CD4-positive, alpha-beta T cell (primary cell): ENCODE measurements around the gene FAM8A1. TPM values are rescaled to one million over a fixed set of nuclear protein-coding genes. Genes with fewer than 3 reads are reported as not detected.

Source experiments
- ATAC-seq: fragments of 200-7000 bp; cut with Tn5 transposase; one replicate; pipeline ENCODE4 v1.10.0; 2022; ENCODE audit warnings: mild to moderate bottlenecking; ENCODE audit not compliant: poor library complexity
- CTCF ChIA-PET: fragments of 350-600 bp; sonication (Branson Sonifier 250); formaldehyde crosslinking; loops from one replicate; lab custom pipeline; 2021; ENCODE audit warnings: antibody characterized with exemption, inconsistent platforms; lab: Charles Lee
- POLR2A ChIA-PET: fragments of 350-600 bp; sonication (Branson Sonifier 250); formaldehyde crosslinking; loops from one replicate; lab custom pipeline; 2021; ENCODE audit warnings: antibody characterized with exemption, inconsistent platforms; lab: Charles Lee
- DNase-seq, 14 experiments: peaks; one replicate each; pipeline ENCODE4 v3.0.0-alpha.2; 2013 to 2020; ENCODE audit warnings: mixed read lengths in 2 of 14
- H3K27ac ChIP-seq, 2 donors: one replicate each; pipeline versions ENCODE4 v1.5.1 to v1.7.0; 2013; ENCODE audit warnings: low read length in 2 of 2, low read depth in 1 of 2, mild to moderate bottlenecking in 1 of 2
- H3K27me3 ChIP-seq, 2 experiments: 1 replicate in 1 of 2; 2 replicates in 1 of 2; pipeline versions ENCODE4 v1.6.1 to v1.7.0; 2013; ENCODE audit warnings: low read length in 2 of 2, control low read depth in 1 of 2, mild to moderate bottlenecking in 1 of 2, moderate library complexity in 1 of 2; ENCODE audit not compliant: insufficient read depth in 2 of 2, control insufficient read depth in 1 of 2
- H3K36me3 ChIP-seq: one replicate; pipeline ENCODE4 v1.6.1; 2013; ENCODE audit warnings: low read length, control low read depth; ENCODE audit not compliant: insufficient read depth
- H3K4me1 ChIP-seq: one replicate; pipeline ENCODE4 v1.6.1; 2013; ENCODE audit warnings: low read length, control low read depth; ENCODE audit not compliant: insufficient read depth
- H3K4me3 ChIP-seq: one replicate; pipeline ENCODE4 v1.5.1; 2013; ENCODE audit warnings: mild to moderate bottlenecking, low read length, moderate library complexity
- H3K9me3 ChIP-seq, 2 experiments: 1 replicate in 1 of 2; 2 replicates in 1 of 2; pipeline versions ENCODE4 v1.6.1 to v1.7.0; 2013; ENCODE audit warnings: low read length in 2 of 2, mild to moderate bottlenecking in 2 of 2, control low read depth in 1 of 2, moderate library complexity in 1 of 2; ENCODE audit not compliant: control insufficient read depth in 1 of 2, insufficient read depth in 1 of 2
- H3K27ac Mint-ChIP-seq: one replicate; pipeline ENCODE4 v1.8.0; 2020; ENCODE audit warnings: mixed read lengths
- H3K27me3 Mint-ChIP-seq: one replicate; pipeline ENCODE4 v1.8.0; 2021; ENCODE audit warnings: mixed read lengths
- H3K36me3 Mint-ChIP-seq: one replicate; pipeline ENCODE4 v1.8.0; 2021; ENCODE audit warnings: low read depth, mixed read lengths
- H3K4me1 Mint-ChIP-seq: one replicate; pipeline ENCODE4 v1.8.0; 2021; ENCODE audit warnings: low read depth, mixed read lengths
- H3K4me3 Mint-ChIP-seq: one replicate; pipeline ENCODE4 v1.8.0; 2020; ENCODE audit warnings: mild to moderate bottlenecking, mixed read lengths
- H3K9me3 Mint-ChIP-seq: one replicate; pipeline ENCODE4 v1.8.0; 2020; ENCODE audit warnings: mixed read lengths
- intact Hi-C, 2 experiments: fragments of 100-400 bp; cut with DNase I in 1 of 2; cut with micrococcal nuclease in 1 of 2; formaldehyde crosslinking; loops; one replicate each; pipeline versions ENCODE4 v1.15.1 to v1.9.0; 2023 to 2025; cut with DNase I, micrococcal nuclease
- total RNA-seq, 174 experiments: library from RNA in 2 of 174; stranded (reverse) in 2 of 174; gene quantifications; one replicate each; pipeline ENCODE4 v1.2.3 and lab custom pipeline; 2021 to 2026
- TF ChIP-seq, protein P1 (sequence below): fragments of 200-600 bp; IDR thresholded peaks from one replicate; pipeline ENCODE4 v1.8.0; 2022; ENCODE audit warnings: antibody characterized with exemption, mild to moderate bottlenecking

FAM8A1 gene
- total RNA-seq, 2 experiments from 2014 or later: 31.4 to 31.9 TPM

DNA sequence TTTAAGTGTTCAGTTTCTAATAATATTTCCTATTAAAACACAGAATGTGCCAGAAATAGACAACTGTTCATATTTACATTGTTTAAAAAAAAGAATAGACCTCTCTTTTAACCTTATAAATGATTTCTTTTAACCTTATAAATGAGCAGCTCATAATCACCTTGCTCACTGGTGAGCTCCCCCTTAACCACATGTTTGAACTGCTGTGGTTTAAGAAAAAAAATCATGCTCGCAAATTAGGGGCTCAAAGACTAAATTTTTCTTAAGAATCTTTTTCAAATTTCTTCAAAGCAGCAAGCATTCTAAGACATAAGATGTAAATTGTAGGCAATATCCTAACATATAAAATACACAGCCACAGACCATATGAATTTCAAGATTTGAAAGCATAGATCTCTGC lies 32.8 kb downstream of the FAM8A1 start:
- no peak overlapping the region for H3K27ac ChIP-seq
- no peak for ATAC-seq

DNA sequence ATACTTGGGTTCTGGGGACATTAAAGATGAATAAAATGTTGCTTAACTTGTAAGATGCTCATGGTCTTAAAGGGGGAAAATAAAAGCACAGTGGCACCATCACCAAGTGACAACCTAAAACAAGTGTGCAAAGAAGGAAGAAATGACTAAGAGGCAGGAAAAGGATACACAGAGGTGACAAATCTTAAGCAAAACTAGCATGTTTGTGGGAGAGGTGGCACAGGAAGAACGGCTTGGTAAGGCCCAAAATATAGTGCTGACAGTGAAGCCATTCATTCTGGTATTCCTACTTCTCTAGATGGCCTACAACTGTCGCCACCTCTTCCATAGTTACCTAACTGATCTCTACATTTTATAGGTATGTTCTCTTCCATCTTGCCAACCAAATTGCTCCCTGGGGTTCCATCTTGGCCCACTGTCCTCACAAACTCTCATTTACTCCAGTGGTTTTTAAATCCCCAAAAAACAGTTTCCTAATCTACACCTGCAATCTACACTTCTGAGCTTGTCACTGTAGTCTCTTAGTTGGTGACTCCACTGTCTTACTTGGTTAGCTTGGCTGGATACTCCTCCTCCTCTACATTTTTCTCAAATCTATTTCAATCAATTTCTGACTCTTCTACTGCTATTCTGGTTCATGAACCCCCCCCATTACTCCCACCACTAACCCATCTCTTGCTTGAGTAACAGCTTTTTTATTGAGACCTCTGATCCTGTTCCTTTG lies 33.5 kb downstream of the FAM8A1 start:
- H3K36me3 Mint-ChIP-seq: peaks cover 91% of the 10 kb centered on the region
- ChIA-PET POLR2A (interaction anchor here (1.4 kb wide), 1 partner anchor 48 kb away, joined by 3 read pairs; no protein-coding TSS in a partner anchor), CTCF (interaction anchor here (1.1 to 1.3 kb wide), 2 partner anchors 17 to 50 kb away, joined by 3 to 4 read pairs; no protein-coding TSS in a partner anchor)
- H3K4me1 ChIP-seq: peaks cover 18% of the 10 kb centered on the region
- intact Hi-C loops: no loop called here
- H3K36me3 ChIP-seq: peaks cover 60% of the 10 kb centered on the region
- peak overlapping the region; percentile 16 for H3K4me3 Mint-ChIP-seq
- no peaks in the 10 kb centered on the region for H3K27me3 ChIP-seq
- H3K27me3 Mint-ChIP-seq: no peaks in the 10 kb centered on the region
- ATAC-seq (peak; percentile 41), DNase-seq (peak in 4 of 14 experiments; percentile 14 to 76 (median 21))
- peak overlapping the region; percentile 25 for H3K27ac Mint-ChIP-seq
- H3K27ac ChIP-seq: peak overlapping the region in 1 of 2 donors; percentile 11
- no peak overlapping the region for H3K4me3 ChIP-seq
- TF ChIP-seq, protein P1, sequence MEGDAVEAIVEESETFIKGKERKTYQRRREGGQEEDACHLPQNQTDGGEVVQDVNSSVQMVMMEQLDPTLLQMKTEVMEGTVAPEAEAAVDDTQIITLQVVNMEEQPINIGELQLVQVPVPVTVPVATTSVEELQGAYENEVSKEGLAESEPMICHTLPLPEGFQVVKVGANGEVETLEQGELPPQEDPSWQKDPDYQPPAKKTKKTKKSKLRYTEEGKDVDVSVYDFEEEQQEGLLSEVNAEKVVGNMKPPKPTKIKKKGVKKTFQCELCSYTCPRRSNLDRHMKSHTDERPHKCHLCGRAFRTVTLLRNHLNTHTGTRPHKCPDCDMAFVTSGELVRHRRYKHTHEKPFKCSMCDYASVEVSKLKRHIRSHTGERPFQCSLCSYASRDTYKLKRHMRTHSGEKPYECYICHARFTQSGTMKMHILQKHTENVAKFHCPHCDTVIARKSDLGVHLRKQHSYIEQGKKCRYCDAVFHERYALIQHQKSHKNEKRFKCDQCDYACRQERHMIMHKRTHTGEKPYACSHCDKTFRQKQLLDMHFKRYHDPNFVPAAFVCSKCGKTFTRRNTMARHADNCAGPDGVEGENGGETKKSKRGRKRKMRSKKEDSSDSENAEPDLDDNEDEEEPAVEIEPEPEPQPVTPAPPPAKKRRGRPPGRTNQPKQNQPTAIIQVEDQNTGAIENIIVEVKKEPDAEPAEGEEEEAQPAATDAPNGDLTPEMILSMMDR: no peak
- no peaks in the 10 kb centered on the region for H3K9me3 ChIP-seq
- peaks cover 76% of the 10 kb centered on the region for H3K4me1 Mint-ChIP-seq
- no peaks in the 10 kb centered on the region for H3K9me3 Mint-ChIP-seq

More for the DNA sequence above, 32.8 kb downstream of the FAM8A1 start:
- TF ChIP-seq, protein P1: no peak
- H3K4me3 ChIP-seq: no peak overlapping the region
- Mint-ChIP-seq H3K27me3 (no peaks in the 10 kb centered on the region), H3K9me3 (no peaks in the 10 kb centered on the region), H3K4me1 (peaks cover 74% of the 10 kb centered on the region), H3K27ac (peak overlapping the region; percentile 25), H3K36me3 (peaks cover 89% of the 10 kb centered on the region), H3K4me3 (peak overlapping the region; percentile 12)
- peaks cover 18% of the 10 kb centered on the region for H3K4me1 ChIP-seq
- H3K27me3 ChIP-seq: no peaks in the 10 kb centered on the region
- peak in 1 of 14 experiments; percentile 23 for DNase-seq
- peaks cover 59% of the 10 kb centered on the region for H3K36me3 ChIP-seq
- POLR2A ChIA-PET: interaction anchor here (1.4 kb wide), 1 partner anchor 48 kb away, joined by 3 read pairs; no protein-coding TSS in a partner anchor
- no peaks in the 10 kb centered on the region for H3K9me3 ChIP-seq
- intact Hi-C loops: no loop called here
- CTCF ChIA-PET: no interaction called here

DNA sequence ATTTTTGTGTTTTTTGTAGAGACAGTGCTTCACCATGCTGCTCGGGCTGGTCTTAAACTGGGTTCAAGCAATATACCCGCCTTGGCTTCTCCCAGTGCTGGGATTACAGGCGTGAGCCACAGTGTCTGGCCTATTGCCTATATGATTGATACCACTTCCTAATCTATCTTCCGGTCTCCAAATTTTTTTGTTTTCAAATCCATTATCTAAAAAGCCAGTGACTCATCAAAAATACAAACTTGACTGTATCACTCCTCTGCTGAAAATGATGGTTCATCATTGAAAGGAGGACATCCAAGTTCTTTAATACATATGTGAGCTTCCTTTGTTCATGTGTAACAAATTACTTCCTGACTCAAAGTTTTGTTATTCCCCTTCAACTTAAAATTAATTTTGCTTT lies 35.5 kb downstream of the FAM8A1 start:
- H3K36me3 Mint-ChIP-seq: peaks cover 92% of the 10 kb centered on the region
- ATAC-seq (no peak), DNase-seq (no peak)
- no peaks in the 10 kb centered on the region for H3K9me3 Mint-ChIP-seq
- peaks cover 66% of the 10 kb centered on the region for H3K4me1 Mint-ChIP-seq
- Histone ChIP-seq H3K27ac (no peak overlapping the region), H3K4me3 (no peak overlapping the region), H3K9me3 (no peaks in the 10 kb centered on the region), H3K36me3 (peaks cover 59% of the 10 kb centered on the region), H3K27me3 (no peaks in the 10 kb centered on the region), H3K4me1 (peaks cover 18% of the 10 kb centered on the region)
- POLR2A ChIA-PET: no interaction called here
- H3K27me3 Mint-ChIP-seq: no peaks in the 10 kb centered on the region
- CTCF ChIA-PET: no interaction called here
- intact Hi-C loops: no loop called here
- TF ChIP-seq, protein P1: no peak
- H3K4me3 Mint-ChIP-seq: no peak overlapping the region
- peak overlapping the region; percentile 55 for H3K27ac Mint-ChIP-seq
